Natural killer cell (primary cell): ENCODE results near the gene GRHL1. TPM values are rescaled to one million over a fixed set of nuclear protein-coding genes. Genes with fewer than 3 reads are reported as not detected.
A peak's percentile ranks its signal among the peaks of the same experiment; 100 is the strongest.

ENCODE experiments used
- ATAC-seq, 3 donors: fragments of 150-1000 bp in 2 of 3; fragments of 200-7000 bp in 1 of 3; cut with Tn5 transposase; 1 replicate in 1 of 3; 2 replicates in 2 of 3; pipeline ENCODE4 v1.10.0; 2021; ENCODE audit warnings: mild to moderate bottlenecking in 2 of 3, moderate library complexity in 2 of 3
- DNase-seq, 2 donors: peaks; one replicate each; pipeline versions ENCODE4 v3.0.0 to v3.0.0-alpha.2; 2013 to 2021; ENCODE audit warnings: mixed read lengths in 1 of 2
- H3K27ac ChIP-seq: one replicate; pipeline ENCODE4 v1.5.1; 2013; ENCODE audit warnings: mild to moderate bottlenecking, low read length
- H3K27me3 ChIP-seq: one replicate; pipeline ENCODE4 v1.6.1; 2013; ENCODE audit warnings: low read length; ENCODE audit not compliant: control insufficient read depth, insufficient read depth
- H3K36me3 ChIP-seq: one replicate; pipeline ENCODE4 v1.6.1; 2013; ENCODE audit warnings: low read length; ENCODE audit not compliant: control insufficient read depth, insufficient read depth
- H3K4me1 ChIP-seq: one replicate; pipeline ENCODE4 v1.6.1; 2013; ENCODE audit warnings: low read length; ENCODE audit not compliant: control insufficient read depth, insufficient read depth
- H3K4me3 ChIP-seq: one replicate; pipeline ENCODE4 v1.5.1; 2013; ENCODE audit warnings: low read length
- H3K9me3 ChIP-seq: one replicate; pipeline ENCODE4 v1.6.1; 2013; ENCODE audit warnings: low read length; ENCODE audit not compliant: control insufficient read depth, insufficient read depth
- H3K27ac Mint-ChIP-seq, 2 donors: one replicate each; pipeline ENCODE4 v1.8.0; 2022; ENCODE audit warnings: mild to moderate bottlenecking in 2 of 2, mixed read lengths in 2 of 2, moderate library complexity in 1 of 2
- H3K27me3 Mint-ChIP-seq, 2 donors: one replicate each; pipeline ENCODE4 v1.8.0; 2022; ENCODE audit warnings: low read depth in 2 of 2, mixed read lengths in 2 of 2
- H3K36me3 Mint-ChIP-seq: one replicate; pipeline ENCODE4 v1.8.0; 2022; ENCODE audit warnings: mixed read lengths
- H3K4me1 Mint-ChIP-seq, 2 donors: one replicate each; pipeline ENCODE4 v1.8.0; 2022; ENCODE audit warnings: mixed read lengths in 2 of 2
- H3K4me3 Mint-ChIP-seq: one replicate; pipeline ENCODE4 v1.8.0; 2022; ENCODE audit warnings: mild to moderate bottlenecking, moderate library complexity, mixed read lengths
- H3K9me3 Mint-ChIP-seq, 2 donors: one replicate each; pipeline ENCODE4 v1.8.0; 2022; ENCODE audit warnings: mixed read lengths in 2 of 2
- CTCF ChIP-seq: fragments of 200-600 bp; IDR thresholded peaks from one replicate; pipeline ENCODE4 v1.8.0; 2022; ENCODE audit warnings: antibody characterized with exemption
- WGBS: methylation state at CpG from one replicate; pipeline ENCODE4 v1.1.7; 2013; ENCODE audit warnings: missing lambda C conversion rate; ENCODE audit not compliant: insufficient coverage; 5-methylcytosine and 5-hydroxymethylcytosine counted together
- intact Hi-C: fragments of 100-400 bp; cut with micrococcal nuclease; formaldehyde crosslinking; loops from one replicate; pipeline ENCODE4 v1.14.2; 2022
- total RNA-seq, 4 donors: library from RNA; stranded (reverse); fragments of 120-200 nt in 1 of 4; gene quantifications; one replicate each; pipeline versions ENCODE4 v1.2.3 to v1.2.4, GENCODE V29; 2013 to 2022

GRHL1 gene
- total RNA-seq, 3 donors from 2014 or later (not counting 1 experiment from before 2014, with no cell fraction given) = 1.6 to 3.6 (median 3.2) TPM

- peaks cover 61% of the 10 kb centered on the region for H3K4me1 ChIP-seq
Observed at GRCh38 chr2:10038123-10038522, 86.6 kb downstream of the GRHL1 start.

GRCh38 chr2:10038716-10039115, 87.2 kb downstream of the GRHL1 start:
- no peaks in the 10 kb centered on the region for H3K9me3 ChIP-seq
- Mint-ChIP-seq H3K9me3 (no peaks in the 10 kb centered on the region), H3K27me3 (no peaks in the 10 kb centered on the region), H3K36me3 (no peaks in the 10 kb centered on the region), H3K4me1 (peaks cover 31 to 61% of the 10 kb centered on the region in 2 donors), H3K27ac (peak overlapping the region; percentile 16 to 85), H3K4me3 (no peak overlapping the region)
- H3K36me3 ChIP-seq = no peaks in the 10 kb centered on the region
- no peak overlapping the region for H3K4me3 ChIP-seq
- H3K27me3 ChIP-seq = no peaks in the 10 kb centered on the region
- DNase-seq (no peak), ATAC-seq (no peak)
- H3K27ac ChIP-seq = no peak overlapping the region
- no peak for TF ChIP-seq CTCF
- peaks cover 57% of the 10 kb centered on the region for H3K4me1 ChIP-seq
- intact Hi-C loops = no loop called here

More at GRCh38 chr2:10038123-10038522, 86.6 kb downstream of the GRHL1 start:
- peak overlapping the region; percentile 16 to 85 for H3K27ac Mint-ChIP-seq
- Histone ChIP-seq H3K4me3 (no peak overlapping the region), H3K27ac (no peak overlapping the region), H3K36me3 (no peaks in the 10 kb centered on the region), H3K27me3 (no peaks in the 10 kb centered on the region), H3K9me3 (no peaks in the 10 kb centered on the region)
- no peaks in the 10 kb centered on the region for H3K36me3 Mint-ChIP-seq
- intact Hi-C loops = no loop called here
- ATAC-seq = no peak
- H3K27me3 Mint-ChIP-seq = no peaks in the 10 kb centered on the region
- H3K4me3 Mint-ChIP-seq = no peak overlapping the region
- WGBS = 78% methylated on average over 10 of the region's 10 CpGs
- DNase-seq = no peak
- H3K4me1 Mint-ChIP-seq = peaks cover 31 to 60% of the 10 kb centered on the region in 2 donors
- no peaks in the 10 kb centered on the region for H3K9me3 Mint-ChIP-seq
- no peak for TF ChIP-seq CTCF

- TF ChIP-seq CTCF = no peak
Observed at GRCh38 chr2:10039658-10040410, 88.3 kb downstream of the GRHL1 start.

More at GRCh38 chr2:10039658-10040410, 88.3 kb downstream of the GRHL1 start:
- Histone ChIP-seq H3K27ac (no peak overlapping the region), H3K4me3 (no peak overlapping the region), H3K36me3 (no peaks in the 10 kb centered on the region), H3K9me3 (no peaks in the 10 kb centered on the region), H3K4me1 (peaks cover 55% of the 10 kb centered on the region), H3K27me3 (no peaks in the 10 kb centered on the region)
- no peaks in the 10 kb centered on the region for H3K36me3 Mint-ChIP-seq
- H3K27me3 Mint-ChIP-seq = no peaks in the 10 kb centered on the region
- no peak for ATAC-seq
- no peaks in the 10 kb centered on the region for H3K9me3 Mint-ChIP-seq
- peaks cover 28 to 60% of the 10 kb centered on the region in 2 donors for H3K4me1 Mint-ChIP-seq
- DNase-seq = no peak
- intact Hi-C loops = no loop called here
- peak overlapping the region; percentile 17 for H3K4me3 Mint-ChIP-seq
- H3K27ac Mint-ChIP-seq = peak overlapping the region; percentile 27 to 96
- 93% methylated on average over 15 of the region's 16 CpGs for WGBS
